ENCODE data around the gene MYL12A. TPM values are rescaled to one million over a fixed set of nuclear protein-coding genes. Genes with fewer than 3 reads are reported as not detected.

The MYL12A gene
- total RNA-seq, 1 donor from 2014 or later, result 219 TPM

DNA sequence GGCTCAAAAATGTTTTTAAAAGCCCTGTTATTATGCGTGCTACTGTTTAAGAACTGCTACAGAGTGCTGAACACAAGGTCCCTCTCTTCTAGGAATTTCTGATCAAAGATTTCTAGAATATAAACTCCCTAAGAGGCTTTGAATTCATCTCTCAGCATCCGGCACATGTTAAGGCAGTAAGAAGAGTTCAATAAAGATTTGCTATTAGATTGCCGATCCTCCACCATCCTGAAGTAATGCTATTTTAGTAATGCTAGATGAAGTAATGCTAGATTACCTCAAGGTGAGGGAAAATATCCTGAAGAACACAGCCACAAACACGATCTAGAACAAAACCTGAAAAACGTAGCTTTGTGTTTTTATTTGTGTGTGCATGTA lies 13.4 kb downstream of the MYL12A start:
- peak overlapping the region; percentile 100 for H3K27ac Mint-ChIP-seq
- no peak for DNase-seq (ENCODE audit: extremely low spot score, unreplicated experiment)
- peaks cover 27% of the 10 kb centered on the region for H3K36me3 Mint-ChIP-seq
- TF ChIP-seq, protein P1, sequence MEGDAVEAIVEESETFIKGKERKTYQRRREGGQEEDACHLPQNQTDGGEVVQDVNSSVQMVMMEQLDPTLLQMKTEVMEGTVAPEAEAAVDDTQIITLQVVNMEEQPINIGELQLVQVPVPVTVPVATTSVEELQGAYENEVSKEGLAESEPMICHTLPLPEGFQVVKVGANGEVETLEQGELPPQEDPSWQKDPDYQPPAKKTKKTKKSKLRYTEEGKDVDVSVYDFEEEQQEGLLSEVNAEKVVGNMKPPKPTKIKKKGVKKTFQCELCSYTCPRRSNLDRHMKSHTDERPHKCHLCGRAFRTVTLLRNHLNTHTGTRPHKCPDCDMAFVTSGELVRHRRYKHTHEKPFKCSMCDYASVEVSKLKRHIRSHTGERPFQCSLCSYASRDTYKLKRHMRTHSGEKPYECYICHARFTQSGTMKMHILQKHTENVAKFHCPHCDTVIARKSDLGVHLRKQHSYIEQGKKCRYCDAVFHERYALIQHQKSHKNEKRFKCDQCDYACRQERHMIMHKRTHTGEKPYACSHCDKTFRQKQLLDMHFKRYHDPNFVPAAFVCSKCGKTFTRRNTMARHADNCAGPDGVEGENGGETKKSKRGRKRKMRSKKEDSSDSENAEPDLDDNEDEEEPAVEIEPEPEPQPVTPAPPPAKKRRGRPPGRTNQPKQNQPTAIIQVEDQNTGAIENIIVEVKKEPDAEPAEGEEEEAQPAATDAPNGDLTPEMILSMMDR (conservative IDR thresholded peaks at IDR 0.05), result no peak
- no peaks in the 10 kb centered on the region for H3K9me3 Mint-ChIP-seq
- H3K4me3 Mint-ChIP-seq, result peak overlapping the region; percentile 96
- no peaks in the 10 kb centered on the region for H3K27me3 Mint-ChIP-seq
- H3K4me1 Mint-ChIP-seq (ENCODE audit: unreplicated experiment), result peaks cover 33% of the 10 kb centered on the region

DNA sequence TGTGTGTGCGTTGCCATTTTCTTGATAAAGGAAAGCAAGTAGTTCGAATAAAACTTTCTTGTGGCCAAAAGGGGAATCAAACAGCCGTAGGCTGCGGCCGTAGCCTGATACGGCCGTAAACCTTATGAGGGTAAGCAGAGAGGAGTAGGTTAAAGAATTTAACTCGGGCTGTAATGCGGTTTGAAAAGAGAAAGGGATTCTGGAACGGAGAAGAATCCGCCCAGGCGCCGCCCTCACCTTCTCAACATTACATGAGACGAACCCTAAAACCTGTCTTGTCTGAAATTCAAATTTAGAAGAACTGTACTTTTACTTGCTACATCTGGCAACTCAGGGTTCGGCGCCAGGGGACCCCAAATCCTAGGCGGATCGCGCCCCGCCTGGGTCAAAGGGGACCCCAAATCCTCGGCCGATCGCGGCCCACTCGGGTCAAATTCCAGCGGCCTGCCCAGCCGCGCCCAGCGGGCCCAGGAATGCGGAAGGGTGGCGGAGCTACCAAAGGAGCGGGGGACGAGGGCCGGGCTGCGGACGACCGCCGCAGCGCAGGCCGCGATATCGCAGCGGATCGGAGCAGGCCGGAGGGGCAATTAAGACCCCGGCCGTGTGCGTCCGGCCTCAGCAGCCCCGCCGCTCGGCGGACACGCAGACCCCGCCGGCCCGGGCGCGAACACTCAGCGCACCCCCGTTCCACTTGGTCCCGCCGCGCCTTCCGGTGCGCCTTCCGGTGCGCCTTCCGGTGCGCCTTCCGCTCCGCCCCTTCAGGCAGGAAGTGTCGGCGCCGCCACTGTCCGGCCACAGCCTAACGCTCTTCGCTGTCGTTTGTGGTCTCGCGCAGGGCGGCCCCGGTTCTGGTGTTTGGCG lies 14.0 kb downstream of the MYL12A start, which contains the start of gene MYL12B:
MYL12B (plus strand) TSS at position 761 of the 861 bp plus-strand sequence. CDS start 10,766 bp downstream, outside the sequence.
- peak within 1 kb of the TSS; percentile 100 for H3K27ac Mint-ChIP-seq
- H3K9me3 Mint-ChIP-seq, result no peaks in the 10 kb centered on the region
- TF ChIP-seq, protein P1 (conservative IDR thresholded peaks at IDR 0.05), result peak; percentile 29
- peak within 1 kb of the TSS; percentile 96 for H3K4me3 Mint-ChIP-seq
- H3K4me1 Mint-ChIP-seq (ENCODE audit: unreplicated experiment), result peaks cover 33% of the 10 kb centered on the region
- DNase-seq (ENCODE audit: extremely low spot score, unreplicated experiment), result peak; percentile 85
- no peaks in the 10 kb centered on the region for H3K27me3 Mint-ChIP-seq
- peaks cover 23% of the 10 kb centered on the region for H3K36me3 Mint-ChIP-seq

DNA sequence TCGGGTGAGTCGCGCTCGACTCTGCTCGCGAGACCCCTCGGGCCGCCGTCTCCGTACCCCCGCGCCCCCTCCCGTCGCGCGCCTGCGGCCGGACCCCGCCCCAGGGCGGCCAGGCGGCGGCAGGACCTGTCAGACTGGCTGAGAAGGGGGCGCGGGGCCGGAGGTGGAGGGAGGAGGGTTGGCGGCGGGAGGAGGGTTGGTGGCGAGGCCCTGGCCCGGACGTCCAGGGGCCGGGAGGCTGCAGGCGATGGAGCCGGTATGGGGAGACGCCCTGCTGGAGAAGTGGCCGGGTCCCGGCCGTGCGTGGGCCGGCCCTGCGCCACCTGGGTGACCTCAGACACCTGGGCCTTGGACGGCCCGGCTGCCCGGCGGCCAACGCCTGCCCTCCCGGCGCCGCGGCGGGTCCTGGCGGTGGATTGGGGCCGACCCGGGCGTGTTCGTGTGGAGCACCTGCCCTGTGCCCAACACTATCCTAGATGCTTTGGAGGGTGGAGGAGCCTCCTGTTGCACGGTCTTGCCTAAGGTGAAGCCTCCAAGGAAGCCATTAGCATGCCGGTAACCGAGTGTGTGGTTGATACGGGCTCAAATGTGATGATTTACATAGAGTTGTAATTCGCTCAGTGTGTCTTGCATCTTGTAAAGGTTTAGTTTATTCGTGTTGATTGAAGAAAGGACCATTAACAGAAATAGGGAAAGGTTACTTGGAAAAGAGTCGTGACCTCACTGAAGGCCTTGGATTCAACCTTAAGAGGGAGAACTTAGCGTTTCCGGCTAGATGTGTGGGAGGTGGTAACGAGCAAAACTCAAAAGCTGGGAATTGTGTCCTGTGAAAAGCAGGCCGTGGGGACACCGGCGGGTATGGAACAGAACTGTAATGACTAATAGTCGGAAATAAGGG lies 14.9 kb downstream of the MYL12A start:
- Mint-ChIP-seq H3K4me3 (peak overlapping the region; percentile 96), H3K4me1 (ENCODE audit: unreplicated experiment) (peaks cover 33% of the 10 kb centered on the region), H3K27ac (peak overlapping the region; percentile 95), H3K36me3 (peaks cover 18% of the 10 kb centered on the region), H3K9me3 (no peaks in the 10 kb centered on the region), H3K27me3 (no peaks in the 10 kb centered on the region)
- DNase-seq (ENCODE audit: extremely low spot score, unreplicated experiment), result no peak
- TF ChIP-seq, protein P1 (conservative IDR thresholded peaks at IDR 0.05), result no peak

DNA sequence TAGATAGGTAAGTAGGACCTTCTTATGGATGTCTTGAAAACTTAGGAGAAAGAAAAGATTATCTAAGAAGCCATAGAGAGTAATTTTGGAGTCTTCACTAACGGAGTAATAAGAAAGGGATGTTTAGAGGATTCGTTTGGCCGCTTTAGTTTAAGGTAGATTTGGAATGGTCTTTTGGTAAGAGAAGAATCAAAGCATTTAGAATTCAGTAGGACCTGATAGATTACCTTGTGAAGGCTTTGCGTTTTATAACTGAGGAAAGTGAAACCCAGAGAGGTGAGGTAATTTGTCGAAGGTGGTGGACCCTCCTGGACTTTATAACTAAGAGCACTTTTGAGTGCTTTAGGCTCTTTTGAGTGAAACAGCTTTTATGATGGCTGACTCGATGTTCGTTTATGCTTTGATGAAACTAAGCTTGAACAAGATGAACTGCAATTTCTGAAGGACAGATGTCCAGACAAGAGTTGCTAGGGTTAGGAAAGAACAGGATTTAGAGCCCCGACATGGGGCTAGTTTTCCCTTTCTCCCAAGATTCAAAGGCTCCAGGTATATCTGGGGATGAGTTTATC lies 15.6 kb downstream of the MYL12A start:
- no peak for DNase-seq (ENCODE audit: extremely low spot score, unreplicated experiment)

DNA sequence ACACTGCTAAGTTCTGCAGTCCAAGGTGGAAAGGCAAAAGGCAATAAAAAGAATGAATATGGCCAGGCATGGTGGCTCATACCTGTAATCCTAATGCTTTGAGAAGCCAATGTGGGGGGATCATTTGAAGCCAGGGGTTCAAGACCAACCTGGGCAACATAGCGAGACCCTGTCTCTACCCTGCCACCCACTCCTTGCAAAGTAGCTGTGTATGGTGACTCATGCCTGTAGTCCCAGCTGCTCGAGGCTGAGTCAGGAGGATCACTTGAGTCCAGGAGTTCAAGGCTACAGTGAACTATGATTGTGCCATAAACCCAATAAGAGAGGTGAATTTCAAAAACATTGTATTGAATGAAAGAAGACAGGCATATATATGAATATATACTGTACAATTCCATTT lies 16.8 kb downstream of the MYL12A start:
- Mint-ChIP-seq H3K27ac (peak overlapping the region; percentile 95), H3K36me3 (peaks cover 8% of the 10 kb centered on the region), H3K4me1 (ENCODE audit: unreplicated experiment) (peaks cover 48% of the 10 kb centered on the region), H3K4me3 (peak overlapping the region; percentile 41), H3K27me3 (no peaks in the 10 kb centered on the region), H3K9me3 (peaks cover 6% of the 10 kb centered on the region)
- DNase-seq (ENCODE audit: extremely low spot score, unreplicated experiment), result no peak
- TF ChIP-seq, protein P1 (conservative IDR thresholded peaks at IDR 0.05), result no peak

More for the DNA sequence above, 15.6 kb downstream of the MYL12A start:
- Mint-ChIP-seq H3K4me1 (ENCODE audit: unreplicated experiment) (peaks cover 36% of the 10 kb centered on the region), H3K9me3 (no peaks in the 10 kb centered on the region), H3K27ac (peak overlapping the region; percentile 95), H3K27me3 (no peaks in the 10 kb centered on the region), H3K36me3 (peaks cover 11% of the 10 kb centered on the region), H3K4me3 (peak overlapping the region; percentile 94)
- TF ChIP-seq, protein P1 (conservative IDR thresholded peaks at IDR 0.05), result no peak
